GM19035 (cell line): Measurements from ENCODE around the gene BPIFB1.

Experiments
- ATAC-seq: cut with Tn5 transposase; IDR thresholded peaks from one replicate; pipeline ENCODE4 v1.9.1; 2021; ENCODE audit not compliant: unreplicated experiment

BPIFB1 gene

GRCh38 chr20:33282991-33283555 is at the start of gene BPIFB1:
TSS of gene BPIFB1 (plus strand) at chr20:33283214. CDS start at chr20:33286074, 2,860 bp downstream.
- no peak for ATAC-seq

- no peak for ATAC-seq
Measured at GRCh38 chr20:33234050-33234449, 49.0 kb upstream of the BPIFB1 start.

GRCh38 chr20:33235696-33236095 is 47.3 kb upstream of the BPIFB1 start, which contains the start of gene BPIFA1:
TSS of gene BPIFA1 (plus strand) at chr20:33235996. CDS start at chr20:33237712, 1,716 bp downstream.
- ATAC-seq = no peak

DNA sequence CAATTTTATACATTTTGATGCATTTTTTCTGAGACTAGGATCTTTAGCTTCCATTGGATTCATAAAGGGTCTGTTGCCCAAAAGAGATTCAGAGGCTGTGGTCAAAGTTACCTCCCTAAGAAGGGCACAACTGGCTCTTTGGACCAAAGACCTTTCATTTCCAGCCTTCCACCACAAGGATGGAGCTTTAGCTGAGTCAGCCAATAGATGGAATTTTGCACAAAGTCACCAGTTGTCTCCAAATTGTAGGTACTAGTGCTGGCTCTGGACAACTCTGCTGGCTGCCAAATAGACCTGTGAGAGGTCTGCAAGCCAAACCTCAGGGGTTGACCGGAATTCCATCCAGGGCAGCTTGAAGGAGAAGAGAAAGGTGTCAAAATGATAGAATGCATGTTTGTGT is 46.7 kb upstream of the BPIFB1 start:
- no peak for ATAC-seq

- no peak for ATAC-seq
Measured at GRCh38 chr20:33237989-33238388, 45.0 kb upstream of the BPIFB1 start.

GRCh38 chr20:33239418-33239817 is 43.6 kb upstream of the BPIFB1 start:
- ATAC-seq = no peak

GRCh38 chr20:33239979-33240736 is 42.9 kb upstream of the BPIFB1 start:
- no peak for ATAC-seq

DNA sequence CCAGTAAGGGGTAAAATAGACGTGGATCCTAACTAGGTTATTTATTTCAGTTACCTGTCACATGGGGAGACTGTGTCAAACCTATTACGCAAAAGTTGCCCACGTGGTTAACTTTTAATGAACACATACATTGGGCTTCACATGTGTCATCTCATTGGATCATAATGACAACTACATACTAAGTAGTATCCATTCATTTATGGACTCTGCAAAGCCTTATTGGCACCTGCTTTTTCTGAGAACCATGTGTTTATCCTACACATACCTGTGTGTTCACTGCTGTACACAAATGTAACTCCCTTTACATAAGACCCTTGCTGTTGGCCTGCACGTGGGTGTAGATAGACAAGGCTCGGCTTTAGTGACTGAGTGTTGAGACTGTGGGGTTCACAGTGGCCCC is 42.1 kb upstream of the BPIFB1 start:
- no peak for ATAC-seq

GRCh38 chr20:33242319-33243100 is 40.5 kb upstream of the BPIFB1 start:
- no peak for ATAC-seq

GRCh38 chr20:33246077-33246476 is 36.9 kb upstream of the BPIFB1 start:
- no peak for ATAC-seq

GRCh38 chr20:33249456-33249855 is 33.6 kb upstream of the BPIFB1 start:
- no peak for ATAC-seq

DNA sequence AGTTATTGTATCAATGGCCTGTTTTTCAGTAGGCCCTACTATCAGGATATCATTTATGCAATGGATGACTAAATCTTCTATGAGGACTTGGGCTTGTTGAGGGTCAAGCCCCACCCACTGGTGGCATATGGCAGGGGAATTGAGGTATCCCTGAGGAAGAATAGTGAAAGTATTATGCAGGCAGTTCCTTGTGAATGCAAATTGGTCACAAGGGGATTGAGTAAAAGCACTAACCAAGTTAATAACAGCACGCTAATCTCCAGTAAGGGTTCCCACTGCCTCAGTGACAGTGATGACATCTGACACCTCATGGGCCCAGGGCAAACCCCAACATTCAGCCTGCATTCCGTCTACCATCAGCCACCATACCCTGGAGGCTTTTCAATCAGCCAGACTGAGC is 32.3 kb upstream of the BPIFB1 start:
- no peak for ATAC-seq

- no peak for ATAC-seq
Measured at GRCh38 chr20:33251496-33251895, 31.5 kb upstream of the BPIFB1 start.

DNA sequence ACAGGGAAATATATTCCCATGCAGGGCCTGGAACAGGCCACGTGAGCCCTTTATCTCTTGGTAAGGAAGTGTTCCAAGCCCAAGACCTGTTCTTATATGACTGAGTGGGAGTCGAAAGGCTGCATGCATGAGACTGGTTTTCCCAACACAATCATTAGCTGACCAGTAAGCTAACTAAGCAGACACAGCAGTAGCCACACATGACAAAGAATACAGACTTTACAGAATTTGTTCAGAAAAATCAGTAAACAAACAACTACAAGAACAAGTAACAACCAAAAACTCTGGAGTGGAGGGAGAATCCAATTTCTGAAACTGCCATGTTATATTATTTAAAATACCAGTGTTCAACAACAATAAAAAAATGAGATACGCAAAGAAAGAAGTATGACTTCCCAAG is 30.6 kb upstream of the BPIFB1 start:
- no peak for ATAC-seq

DNA sequence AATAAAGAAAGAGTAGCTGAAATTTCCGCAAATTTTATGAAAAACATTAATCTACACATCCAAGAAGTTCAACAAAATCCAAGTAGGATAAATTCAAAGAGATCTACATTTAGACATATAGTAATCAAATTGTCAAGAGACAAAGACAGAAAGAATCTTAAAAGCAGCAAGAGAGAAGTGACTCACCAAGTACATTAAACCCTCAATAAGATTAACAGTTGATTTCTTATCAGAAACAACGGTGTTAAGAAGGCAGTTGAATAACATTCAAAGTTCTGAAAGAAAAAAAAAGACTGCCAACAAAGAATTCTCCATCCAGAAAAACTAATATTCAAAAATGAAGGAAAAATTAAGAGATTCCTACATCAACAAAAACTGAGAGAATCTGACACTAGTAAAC is 28.0 kb upstream of the BPIFB1 start:
- ATAC-seq = no peak

DNA sequence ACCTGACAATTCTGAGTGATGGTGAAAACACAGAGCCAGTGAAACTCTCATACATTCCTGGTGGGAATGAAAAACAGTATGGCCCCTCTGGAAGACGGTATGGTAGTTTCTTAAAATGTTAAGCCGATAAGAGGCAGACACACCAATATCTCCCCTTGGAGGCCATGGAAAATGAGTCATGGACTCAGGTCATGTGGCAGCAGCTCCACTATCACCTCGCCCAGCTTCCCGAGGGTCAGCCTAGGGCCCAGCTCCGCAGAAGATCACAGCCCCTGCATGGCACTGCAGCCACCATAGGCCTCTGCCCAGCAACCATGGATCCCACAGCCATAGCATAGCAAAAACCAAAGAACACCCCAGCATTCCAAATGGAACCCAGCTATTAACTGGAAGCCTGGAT is 25.8 kb upstream of the BPIFB1 start:
- no peak for ATAC-seq

DNA sequence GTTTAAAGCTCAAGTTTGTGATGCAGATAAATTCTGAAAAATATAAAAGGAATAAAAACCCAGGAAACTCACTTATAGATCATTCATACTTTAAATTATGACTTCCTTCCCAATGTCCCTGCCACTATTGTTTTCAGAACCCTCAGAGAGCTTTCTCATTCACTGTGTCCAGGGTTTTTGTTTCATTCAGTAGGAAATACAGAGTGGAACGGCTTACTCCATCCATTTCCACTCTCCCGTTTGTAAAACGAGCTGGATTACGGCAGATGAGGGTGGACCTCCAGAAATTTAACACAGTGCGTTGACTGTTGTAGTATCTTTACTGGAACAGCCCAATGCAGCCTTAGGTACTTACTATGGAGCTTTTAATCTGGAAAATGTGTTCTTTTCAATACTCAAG is 23.6 kb upstream of the BPIFB1 start:
- no peak for ATAC-seq

- ATAC-seq = no peak
Measured at GRCh38 chr20:33261465-33261864, 21.5 kb upstream of the BPIFB1 start.

DNA sequence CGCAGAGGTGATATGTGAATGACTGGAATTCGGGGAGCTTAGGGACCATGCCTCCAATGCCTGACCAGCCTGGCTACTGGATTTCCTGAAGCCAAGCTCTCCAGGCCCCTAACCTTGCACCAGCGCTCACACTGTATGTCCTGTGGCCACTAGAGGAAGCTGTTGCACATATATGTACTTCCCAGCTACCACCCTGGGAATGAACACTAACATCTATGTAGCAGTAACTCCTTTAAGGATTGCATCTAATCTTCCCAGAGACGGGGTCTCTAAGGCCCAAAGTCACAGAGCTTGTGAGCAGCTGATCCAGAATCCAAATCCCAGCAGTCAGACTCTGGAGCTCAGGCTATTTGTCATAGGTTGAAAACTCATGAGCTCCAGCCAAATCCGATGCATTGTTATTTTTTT is 20.4 kb upstream of the BPIFB1 start:
- no peak for ATAC-seq

DNA sequence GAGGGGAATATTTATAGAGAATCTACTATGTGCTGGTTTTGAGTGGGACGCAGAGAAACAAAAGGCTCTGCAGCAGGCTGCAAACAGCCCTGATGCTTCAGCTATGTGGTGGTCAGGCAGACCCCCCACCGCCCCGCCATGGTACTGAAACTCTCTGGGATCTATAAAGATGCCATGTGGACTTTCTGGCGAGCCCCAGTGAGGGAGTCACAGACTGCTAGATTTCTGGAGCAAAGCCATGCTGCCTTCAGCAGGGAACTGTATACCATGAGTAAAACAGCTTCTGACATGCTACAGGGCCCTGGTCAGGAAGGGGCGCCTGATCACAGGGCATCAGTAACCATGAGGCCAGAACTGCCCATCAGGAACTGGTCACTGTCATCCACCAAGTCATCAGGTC is 19.2 kb upstream of the BPIFB1 start:
- no peak for ATAC-seq

DNA sequence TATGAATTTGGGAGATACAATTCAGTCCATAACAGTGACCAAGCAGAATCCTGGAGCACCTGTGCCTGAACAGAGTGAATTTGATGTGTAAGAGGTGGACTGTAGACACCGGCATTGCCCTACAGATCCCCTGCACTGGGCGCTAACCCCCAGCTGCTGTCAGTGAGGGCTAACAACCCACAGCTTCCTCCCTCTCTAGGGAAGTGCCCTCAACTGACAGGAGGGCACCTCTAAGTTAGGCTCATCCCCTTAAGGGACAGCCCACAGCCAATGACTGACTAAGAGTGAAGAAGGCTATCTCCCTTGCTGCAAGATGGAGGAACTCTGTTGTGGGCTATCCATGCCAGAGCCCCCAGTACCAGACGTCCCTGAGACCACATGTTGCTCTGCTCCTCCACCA is 15.3 kb upstream of the BPIFB1 start:
- no peak for ATAC-seq
